Measurements from ENCODE around the gene MRPS12. TPM values are rescaled to one million over a fixed set of nuclear protein-coding genes. Genes with fewer than 3 reads are reported as not detected.

Gene MRPS12
- total RNA-seq, 4 donors from 2014 or later, result 29.9 to 43.9 (median 33.1) TPM

DNA sequence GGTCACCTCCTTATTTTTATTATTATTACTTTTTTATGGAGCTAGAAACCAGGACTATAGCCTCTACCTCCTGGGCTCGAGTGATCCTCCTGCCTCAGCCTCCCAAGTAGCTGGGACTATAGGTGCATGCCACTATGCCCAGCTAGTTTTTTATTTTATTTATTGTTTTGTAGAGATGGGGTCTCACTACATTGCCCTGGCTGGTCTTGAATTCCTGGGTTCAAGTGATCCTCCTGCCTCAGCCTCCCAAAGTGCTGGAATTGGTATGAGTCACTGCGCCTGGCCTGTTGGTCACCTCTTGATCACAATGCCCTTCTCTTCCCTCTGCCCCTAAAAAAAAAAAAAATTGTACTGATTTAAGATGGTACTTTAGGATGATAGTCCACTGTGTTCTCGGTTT is 20.4 kb downstream of the MRPS12 start:
- DNase-seq (ENCODE audit: low spot score in 2 of 2), result no peak
- H3K9me3 ChIP-seq, result no peaks in the 10 kb centered on the region
- H3K4me3 ChIP-seq, result no peak overlapping the region
- WGBS, 2 donors, result 73 to 79% methylated on average over 3 of the region's 3 CpGs
- H3K27ac ChIP-seq, result no peak overlapping the region
- peaks cover 0 to 10% (median 7%) of the 10 kb centered on the region in 4 donors for H3K4me1 ChIP-seq
- TF ChIP-seq POLR2A (IDR thresholded peaks at IDR 0.05) (no peak), EP300 (IDR thresholded peaks at IDR 0.05) (no peak)
- TF ChIP-seq, protein P1, sequence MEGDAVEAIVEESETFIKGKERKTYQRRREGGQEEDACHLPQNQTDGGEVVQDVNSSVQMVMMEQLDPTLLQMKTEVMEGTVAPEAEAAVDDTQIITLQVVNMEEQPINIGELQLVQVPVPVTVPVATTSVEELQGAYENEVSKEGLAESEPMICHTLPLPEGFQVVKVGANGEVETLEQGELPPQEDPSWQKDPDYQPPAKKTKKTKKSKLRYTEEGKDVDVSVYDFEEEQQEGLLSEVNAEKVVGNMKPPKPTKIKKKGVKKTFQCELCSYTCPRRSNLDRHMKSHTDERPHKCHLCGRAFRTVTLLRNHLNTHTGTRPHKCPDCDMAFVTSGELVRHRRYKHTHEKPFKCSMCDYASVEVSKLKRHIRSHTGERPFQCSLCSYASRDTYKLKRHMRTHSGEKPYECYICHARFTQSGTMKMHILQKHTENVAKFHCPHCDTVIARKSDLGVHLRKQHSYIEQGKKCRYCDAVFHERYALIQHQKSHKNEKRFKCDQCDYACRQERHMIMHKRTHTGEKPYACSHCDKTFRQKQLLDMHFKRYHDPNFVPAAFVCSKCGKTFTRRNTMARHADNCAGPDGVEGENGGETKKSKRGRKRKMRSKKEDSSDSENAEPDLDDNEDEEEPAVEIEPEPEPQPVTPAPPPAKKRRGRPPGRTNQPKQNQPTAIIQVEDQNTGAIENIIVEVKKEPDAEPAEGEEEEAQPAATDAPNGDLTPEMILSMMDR (IDR thresholded peaks at IDR 0.05), result no peak
- peaks cover 0 to 23% (median 0%) of the 10 kb centered on the region in 3 donors for H3K36me3 ChIP-seq
- no peaks in the 10 kb centered on the region for H3K27me3 ChIP-seq

DNA sequence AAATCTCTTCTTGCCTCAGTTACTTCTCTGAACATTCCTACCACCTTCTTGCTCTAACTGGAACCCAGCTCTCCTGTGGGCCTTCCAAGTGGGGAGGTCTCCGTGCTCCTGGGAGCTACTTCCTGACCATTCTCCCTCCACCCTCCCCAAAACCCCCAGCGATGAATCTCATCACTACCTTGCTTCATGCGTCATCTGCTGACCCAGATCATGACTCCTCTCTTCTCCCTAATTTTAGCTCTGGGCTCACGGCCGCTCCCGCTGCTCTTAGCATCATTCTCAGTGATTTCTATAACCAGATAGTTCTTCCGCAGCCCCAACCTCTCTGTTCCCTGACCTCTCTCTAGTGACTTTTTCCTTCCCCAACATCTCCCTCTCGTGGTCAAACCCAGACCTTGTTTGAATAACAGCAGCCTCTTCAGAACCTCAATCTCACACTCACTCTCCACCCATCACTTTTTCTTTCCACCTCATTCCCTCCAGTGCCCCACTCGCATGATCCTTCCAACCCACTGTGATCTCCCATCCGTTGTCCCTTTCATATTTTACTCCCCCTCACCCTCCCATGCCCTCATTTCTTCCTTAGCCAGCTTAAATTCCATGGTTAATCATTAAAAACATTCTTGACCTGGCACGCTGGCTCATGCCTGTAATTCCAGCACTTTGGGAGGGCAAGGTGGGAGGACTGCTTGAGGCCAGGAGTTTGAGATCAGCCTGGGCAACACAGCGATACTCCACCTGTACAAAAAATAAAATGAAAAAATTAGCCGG is 21.8 kb downstream of the MRPS12 start:
- WGBS, 2 donors, result 71 to 72% methylated on average over 13 of the region's 13 CpGs
- Histone ChIP-seq H3K9me3 (no peaks in the 10 kb centered on the region), H3K27me3 (no peaks in the 10 kb centered on the region), H3K4me3 (no peak overlapping the region), H3K27ac (no peak overlapping the region), H3K4me1 (peaks cover 0 to 10% (median 7%) of the 10 kb centered on the region in 4 donors), H3K36me3 (peaks cover 0 to 22% (median 0%) of the 10 kb centered on the region in 3 donors)
- no peak for DNase-seq (ENCODE audit: low spot score in 2 of 2)
- TF ChIP-seq, protein P1 (IDR thresholded peaks at IDR 0.05), result peak in 1 of 5 experiments; percentile 23
- TF ChIP-seq POLR2A (IDR thresholded peaks at IDR 0.05) (no peak), EP300 (IDR thresholded peaks at IDR 0.05) (no peak)

DNA sequence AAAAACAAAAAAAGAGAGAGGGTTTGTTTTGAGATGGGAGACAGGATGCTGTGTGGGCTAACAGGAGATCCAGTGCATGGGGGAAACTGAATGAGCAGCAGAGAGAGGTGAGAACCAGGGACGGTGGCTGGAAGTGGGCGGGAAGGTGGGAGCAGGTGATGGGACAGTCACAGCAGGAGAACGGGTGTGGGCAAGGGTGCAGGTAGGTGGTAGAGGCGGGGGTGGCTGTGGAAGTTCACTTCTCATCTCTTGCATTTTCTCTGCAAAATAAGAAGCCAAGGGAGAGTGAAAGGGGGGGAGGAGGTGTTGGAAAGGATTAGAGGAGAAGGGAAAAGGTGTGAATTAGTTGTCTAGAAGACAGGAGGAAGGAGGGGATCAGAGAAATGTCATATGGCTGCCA is 22.9 kb downstream of the MRPS12 start:
- TF ChIP-seq EP300 (IDR thresholded peaks at IDR 0.05) (no peak), POLR2A (IDR thresholded peaks at IDR 0.05) (no peak)
- TF ChIP-seq, protein P1 (IDR thresholded peaks at IDR 0.05), result no peak
- Histone ChIP-seq H3K9me3 (no peaks in the 10 kb centered on the region), H3K36me3 (peaks cover 0 to 14% (median 0%) of the 10 kb centered on the region in 3 donors), H3K27ac (no peak overlapping the region), H3K4me1 (peaks cover 0 to 10% (median 7%) of the 10 kb centered on the region in 4 donors), H3K27me3 (no peaks in the 10 kb centered on the region), H3K4me3 (no peak overlapping the region)
- WGBS, 2 donors, result 76 to 79% methylated on average over 4 of the region's 4 CpGs
- DNase-seq (ENCODE audit: low spot score in 2 of 2), result no peak

DNA sequence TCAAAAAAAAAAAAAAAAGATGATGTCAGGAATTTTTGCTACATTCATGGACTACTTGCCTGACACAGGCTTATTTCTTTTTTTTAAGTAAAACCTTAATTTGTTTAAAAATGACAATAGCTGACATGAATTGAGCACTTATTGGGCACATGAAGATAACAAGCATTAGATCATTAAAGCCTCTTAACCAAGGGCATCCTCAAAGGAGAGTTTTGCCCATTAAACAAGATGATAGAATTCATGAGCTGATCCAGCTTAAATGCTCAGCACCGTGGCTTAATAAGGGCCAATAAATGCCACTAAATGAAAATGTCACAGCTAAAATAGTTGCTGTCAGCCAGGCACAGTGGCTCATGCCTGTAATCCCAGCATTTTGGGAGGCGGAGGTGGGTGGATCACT is 25.5 kb downstream of the MRPS12 start:
- no peak overlapping the region for H3K27ac ChIP-seq
- H3K9me3 ChIP-seq, result no peaks in the 10 kb centered on the region
- no peaks in the 10 kb centered on the region for H3K4me1 ChIP-seq
- H3K36me3 ChIP-seq, result peaks cover 0 to 14% (median 0%) of the 10 kb centered on the region in 3 donors
- DNase-seq (ENCODE audit: low spot score in 2 of 2), result no peak
- H3K27me3 ChIP-seq, result no peaks in the 10 kb centered on the region
- TF ChIP-seq POLR2A (IDR thresholded peaks at IDR 0.05) (no peak), EP300 (IDR thresholded peaks at IDR 0.05) (no peak)
- TF ChIP-seq, protein P1 (IDR thresholded peaks at IDR 0.05), result no peak
- no peak overlapping the region for H3K4me3 ChIP-seq
- 71 to 76% methylated on average over 2 of the region's 2 CpGs for WGBS, 2 donors

DNA sequence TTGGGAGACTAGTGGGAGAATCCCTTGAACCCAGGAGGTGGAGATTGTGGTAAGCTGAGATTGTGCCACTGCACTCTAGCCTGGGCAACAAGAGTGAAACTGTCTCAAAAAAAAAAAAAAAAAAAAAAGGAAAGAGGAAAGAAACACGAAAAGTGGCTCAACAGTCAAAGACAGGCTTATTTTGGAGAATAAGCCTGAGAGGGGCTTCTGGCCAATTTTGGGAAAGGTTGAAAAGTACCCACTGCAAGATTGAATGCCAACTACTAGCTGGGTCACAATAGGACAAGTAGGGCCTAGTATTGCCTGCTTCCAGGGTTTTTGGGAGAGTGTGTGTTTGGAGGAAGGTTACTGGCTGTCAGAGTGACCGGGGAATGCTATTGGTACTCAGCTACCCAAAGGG is 27.6 kb downstream of the MRPS12 start:
- H3K4me1 ChIP-seq, result peaks cover 0 to 11% (median 0%) of the 10 kb centered on the region in 4 donors
- WGBS, 2 donors, result 83 to 97% methylated on average over 2 of the region's 2 CpGs
- no peaks in the 10 kb centered on the region for H3K27me3 ChIP-seq
- peaks cover 0 to 14% (median 0%) of the 10 kb centered on the region in 3 donors for H3K36me3 ChIP-seq
- H3K27ac ChIP-seq, result no peak overlapping the region
- H3K4me3 ChIP-seq, result no peak overlapping the region
- H3K9me3 ChIP-seq, result no peaks in the 10 kb centered on the region
- TF ChIP-seq EP300 (IDR thresholded peaks at IDR 0.05) (no peak), POLR2A (IDR thresholded peaks at IDR 0.05) (no peak)
- TF ChIP-seq, protein P1 (IDR thresholded peaks at IDR 0.05), result no peak
- DNase-seq (ENCODE audit: low spot score in 2 of 2), result no peak

All from tibial nerve (tissue), 4 donors.